Uterus (tissue), 2 donors: ENCODE measurements around the gene CYP2B6.
"Not testable (repeated sequence)": the region's sequence is repeated elsewhere in the genome, so short reads cannot be mapped to it uniquely, and the experiment has no call there.

Experiments
- POLR2A ChIP-seq, 2 donors: fragments of 450-650 bp; IDR thresholded peaks; one replicate each; pipeline ENCODE4 v1.6.1; 2016; ENCODE audit warnings: antibody characterized with exemption in 2 of 2, mild to moderate bottlenecking in 1 of 2, moderate library complexity in 1 of 2
- TF ChIP-seq, protein P1 (sequence below), 4 experiments: fragments of 200-600 bp in 2 of 4; fragments of 450-650 bp in 2 of 4; sonication (generic) in 2 of 4; IDR thresholded peaks; one replicate each; pipeline ENCODE4 v1.5.1; 2016 to 2019; ENCODE audit warnings: antibody characterized with exemption in 4 of 4, mild to moderate bottlenecking in 2 of 4, moderate library complexity in 1 of 4

DNA sequence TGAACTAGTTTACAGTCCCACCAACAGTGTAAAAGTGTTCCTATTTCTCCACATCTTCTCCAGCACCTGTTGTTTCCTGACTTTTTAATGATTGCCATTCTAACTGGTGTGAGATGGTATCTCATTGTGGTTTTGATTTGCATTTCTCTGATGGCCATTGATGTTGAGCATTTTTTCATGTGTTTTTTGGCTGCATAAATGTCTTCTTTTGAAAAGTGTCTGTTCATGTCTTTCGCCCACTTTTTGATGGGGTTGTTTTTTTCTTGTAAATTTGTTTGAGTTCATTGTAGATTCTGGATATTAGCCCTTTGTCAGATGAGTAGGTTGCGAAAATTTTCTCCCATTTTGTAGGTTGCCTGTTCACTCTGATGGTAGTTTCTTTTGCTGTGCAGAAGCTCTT, 7.9 kb downstream of the CYP2B6 start:
- TF ChIP-seq, protein P1, sequence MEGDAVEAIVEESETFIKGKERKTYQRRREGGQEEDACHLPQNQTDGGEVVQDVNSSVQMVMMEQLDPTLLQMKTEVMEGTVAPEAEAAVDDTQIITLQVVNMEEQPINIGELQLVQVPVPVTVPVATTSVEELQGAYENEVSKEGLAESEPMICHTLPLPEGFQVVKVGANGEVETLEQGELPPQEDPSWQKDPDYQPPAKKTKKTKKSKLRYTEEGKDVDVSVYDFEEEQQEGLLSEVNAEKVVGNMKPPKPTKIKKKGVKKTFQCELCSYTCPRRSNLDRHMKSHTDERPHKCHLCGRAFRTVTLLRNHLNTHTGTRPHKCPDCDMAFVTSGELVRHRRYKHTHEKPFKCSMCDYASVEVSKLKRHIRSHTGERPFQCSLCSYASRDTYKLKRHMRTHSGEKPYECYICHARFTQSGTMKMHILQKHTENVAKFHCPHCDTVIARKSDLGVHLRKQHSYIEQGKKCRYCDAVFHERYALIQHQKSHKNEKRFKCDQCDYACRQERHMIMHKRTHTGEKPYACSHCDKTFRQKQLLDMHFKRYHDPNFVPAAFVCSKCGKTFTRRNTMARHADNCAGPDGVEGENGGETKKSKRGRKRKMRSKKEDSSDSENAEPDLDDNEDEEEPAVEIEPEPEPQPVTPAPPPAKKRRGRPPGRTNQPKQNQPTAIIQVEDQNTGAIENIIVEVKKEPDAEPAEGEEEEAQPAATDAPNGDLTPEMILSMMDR (IDR thresholded peaks at IDR 0.05) = not testable (repeated sequence)
- not testable (repeated sequence) for TF ChIP-seq POLR2A (IDR thresholded peaks at IDR 0.05)
